IMR-90 (cell line): ENCODE results near the gene CYP17A1. TPM values are rescaled to one million over a fixed set of nuclear protein-coding genes. Genes with fewer than 3 reads are reported as not detected.

Experiments used
- ATAC-seq: fragments of 200-7000 bp; cut with Tn5 transposase; 2 replicates; pipeline ENCODE4 v1.9.1; 2020; ENCODE audit warnings: low read depth, mild to moderate bottlenecking, moderate library complexity
- BruUV-seq: library from RNA; stranded (reverse); fragments of 400-500 nt; replicated peaks from 2 replicates; lab custom pipeline; 2021; lab: Mats Ljungman, UMichigan
- CTCF ChIA-PET: fragments of 300-600 bp; formaldehyde crosslinking; extraction: SDS; loops from one replicate; lab custom pipeline; 2021; ENCODE audit warnings: antibody characterized with exemption; lab: Yijun Ruan, JAX
- POLR2A ChIA-PET: fragments of 300-600 bp; sonication (Branson Sonifier 250); formaldehyde crosslinking; loops from one replicate; lab custom pipeline; 2022; ENCODE audit warnings: antibody characterized with exemption; ENCODE audit not compliant: unreplicated experiment; lab: Charles Lee
- DNase-seq: peaks from one replicate; pipeline ENCODE4 v3.0.0; 2013
- H2AFZ ChIP-seq: replicated peaks from 2 replicates; pipeline ENCODE3; 2013; ENCODE audit warnings: low read length, mild to moderate bottlenecking; ENCODE audit not compliant: poor library complexity
- H2AK5ac ChIP-seq: 2 replicates; pipeline ENCODE4 v1.6.1; 2013; ENCODE audit warnings: low read depth, low read length, inconsistent platforms
- H2AK9ac ChIP-seq: replicated peaks from 2 replicates; pipeline ENCODE3; 2013; ENCODE audit warnings: mild to moderate bottlenecking, low read depth, low read length, moderate library complexity; ENCODE audit not compliant: poor library complexity
- H2BK120ac ChIP-seq: 2 replicates; pipeline ENCODE4 v1.6.1; 2013; ENCODE audit warnings: low read depth, low read length, inconsistent platforms
- H2BK15ac ChIP-seq: 3 replicates; pipeline ENCODE4 v1.6.1; 2013; ENCODE audit warnings: low read depth, low read length, inconsistent platforms
- H2BK20ac ChIP-seq: 2 replicates; pipeline ENCODE4 v1.6.1; 2013; ENCODE audit warnings: low read depth, mild to moderate bottlenecking, inconsistent platforms, low read length, moderate library complexity
- H2BK5ac ChIP-seq: 2 replicates; pipeline ENCODE4 v1.6.1; 2013; ENCODE audit warnings: mild to moderate bottlenecking, low read depth, low read length, inconsistent platforms; ENCODE audit not compliant: poor library complexity, severe bottlenecking
- H3K14ac ChIP-seq: replicated peaks from 2 replicates; pipeline ENCODE4 v1.6.1; 2013; ENCODE audit warnings: low read depth, low read length, inconsistent platforms
- H3K18ac ChIP-seq: 2 replicates; pipeline ENCODE4 v1.6.1; 2013; ENCODE audit warnings: low read depth, low read length, control low read depth
- H3K23ac ChIP-seq: 2 replicates; pipeline ENCODE4 v1.6.1; 2013; ENCODE audit warnings: low read depth, low read length, inconsistent platforms
- H3K27ac ChIP-seq: 2 replicates; pipeline ENCODE4 v1.5.1; 2013; ENCODE audit warnings: mild to moderate bottlenecking, control low read depth, low read length; ENCODE audit not compliant: insufficient read depth
- H3K27me3 ChIP-seq: 2 replicates; pipeline ENCODE4 v1.6.1; 2013; ENCODE audit warnings: low read length; ENCODE audit not compliant: control insufficient read depth, insufficient read depth
- H3K36me3 ChIP-seq: 2 replicates; pipeline ENCODE4 v1.6.1; 2013; ENCODE audit warnings: low read length, mixed read lengths; ENCODE audit not compliant: control insufficient read depth, insufficient read depth
- H3K4ac ChIP-seq: 2 replicates; pipeline ENCODE4 v1.6.1; 2013; ENCODE audit warnings: low read depth, low read length, inconsistent platforms
- H3K4me1 ChIP-seq: 2 replicates; pipeline ENCODE4 v1.6.1; 2013; ENCODE audit warnings: low read length, mixed read lengths; ENCODE audit not compliant: control insufficient read depth, insufficient read depth
- H3K4me2 ChIP-seq: 2 replicates; pipeline ENCODE4 v1.6.1; 2013; ENCODE audit warnings: low read depth, mild to moderate bottlenecking, control low read depth, low read length, moderate library complexity
- H3K4me3 ChIP-seq: 2 replicates; pipeline ENCODE4 v1.5.1; 2013; ENCODE audit warnings: low read depth, mild to moderate bottlenecking, control low read depth, low read length, moderate library complexity; ENCODE audit not compliant: insufficient read depth
- H3K56ac ChIP-seq: 2 replicates; pipeline ENCODE4 v1.6.1; 2013; ENCODE audit warnings: low read length, inconsistent platforms; ENCODE audit not compliant: insufficient read depth; ENCODE audit errors: extremely low read depth
- H3K79me1 ChIP-seq, 2 experiments: 2 replicates each; pipeline ENCODE4 v1.6.1; 2013; ENCODE audit warnings: low read length in 2 of 2, inconsistent platforms in 1 of 2, low read depth in 1 of 2
- H3K9ac ChIP-seq: 2 replicates; pipeline ENCODE4 v1.6.1; 2013; ENCODE audit warnings: low read depth, low read length, control low read depth
- H3K9me1 ChIP-seq: 2 replicates; pipeline ENCODE4 v1.6.1; 2013; ENCODE audit warnings: low read length, inconsistent platforms; ENCODE audit not compliant: insufficient read depth
- H3K9me3 ChIP-seq: 2 replicates; pipeline ENCODE4 v1.6.1; 2013; ENCODE audit warnings: low read length; ENCODE audit not compliant: control insufficient read depth, insufficient read depth
- H4K20me1 ChIP-seq: 2 replicates; pipeline ENCODE4 v1.6.1; 2013; ENCODE audit warnings: low read length, inconsistent platforms; ENCODE audit not compliant: insufficient read depth
- H4K5ac ChIP-seq: 2 replicates; pipeline ENCODE4 v1.6.1; 2013; ENCODE audit warnings: mild to moderate bottlenecking, low read depth, low read length, control low read depth
- H4K8ac ChIP-seq, 2 experiments: 2 replicates each; pipeline ENCODE4 v1.6.1; 2013; ENCODE audit warnings: low read depth in 2 of 2, low read length in 2 of 2, control low read depth in 1 of 2, inconsistent platforms in 1 of 2
- H4K91ac ChIP-seq: 2 replicates; pipeline ENCODE4 v1.6.1; 2013; ENCODE audit warnings: low read depth, low read length, inconsistent platforms; ENCODE audit not compliant: insufficient read depth
- BHLHE40 ChIP-seq: fragments of 150-350 bp; IDR thresholded peaks from 2 replicates; pipeline ENCODE4 v1.6.1; 2016; ENCODE audit warnings: mild to moderate bottlenecking, low read depth, low read length
- CHD1 ChIP-seq: IDR thresholded peaks from 2 replicates; pipeline ENCODE4 v1.6.1; 2012; ENCODE audit warnings: low read depth, low read length, improper control_type of control experiment
- FOS ChIP-seq: fragments of 150-350 bp; IDR thresholded peaks from 2 replicates; pipeline ENCODE4 v1.6.1; 2016; ENCODE audit warnings: low read depth, low read length
- MXI1 ChIP-seq: IDR thresholded peaks from 2 replicates; pipeline ENCODE4 v1.6.1; 2012; ENCODE audit warnings: low read depth, mild to moderate bottlenecking, low read length, moderate library complexity, borderline replicate concordance
- RAD21 ChIP-seq: IDR thresholded peaks from 2 replicates; pipeline ENCODE4 v1.6.1; 2012; ENCODE audit warnings: low read length, improper control_type of control experiment
- RCOR1 ChIP-seq: IDR thresholded peaks from 2 replicates; pipeline ENCODE4 v1.6.1; 2012; ENCODE audit warnings: mild to moderate bottlenecking, low read length, improper control_type of control experiment; ENCODE audit not compliant: insufficient replicate concordance
- WGBS, 2 experiments: methylation state at CpG; one replicate each; pipeline versions ENCODE4 v1.1.5 to v1.1.7; 2013; ENCODE audit warnings: missing lambda C conversion rate in 2 of 2; ENCODE audit not compliant: insufficient read length in 1 of 2; ENCODE audit errors: extremely low coverage in 2 of 2; 5-methylcytosine and 5-hydroxymethylcytosine counted together
- dilution Hi-C: fragments of 300-500 bp; cut with HindIII; formaldehyde crosslinking; loops from one replicate; pipeline ENCODE4 v1.14.3; 2018; ENCODE audit warnings: low sequenced_read_pairs; ENCODE audit not compliant: unreplicated experiment
- in situ Hi-C: fragments of 300-500 bp; cut with MboI; formaldehyde crosslinking; loops from 3 replicates; pipeline ENCODE4 v1.14.3; 2019; ENCODE audit warnings: low sequenced_read_pairs, inconsistent platforms, mixed read lengths
- intact Hi-C: fragments of 100-400 bp; cut with micrococcal nuclease; formaldehyde crosslinking; loops from 2 replicates; pipeline ENCODE4 v1.10.0; 2022
- polyA plus RNA-seq, 3 experiments: library from polyadenylated mRNA; depleted of rRNA; stranded (reverse); fragments of >200 nt; gene quantifications; 2 replicates each; pipeline ENCODE4 v1.2.3, GENCODE V29; 2012; ENCODE audit warnings: low replicate concordance in 1 of 3
- total RNA-seq: library from RNA; depleted of rRNA; stranded (reverse); fragments of >200 nt; gene quantifications from 2 replicates; pipeline ENCODE4 v1.2.3, GENCODE V29; 2012
- TF ChIP-seq, protein P1 (sequence below): conservative IDR thresholded peaks from 2 replicates; pipeline ENCODE4 v1.5.1; 2012; ENCODE audit warnings: mild to moderate bottlenecking, low read depth, low read length, improper control_type of control experiment
- TF ChIP-seq, protein P2 (sequence below): fragments of 150-350 bp; IDR thresholded peaks from 2 replicates; pipeline ENCODE4 v1.6.1; 2016; ENCODE audit warnings: low read depth, mild to moderate bottlenecking, low read length, moderate library complexity, borderline replicate concordance

CYP17A1 gene
- total and polyA plus RNA-seq, 2 of the 4 experiments (the other 2 are of a cell fraction), result not detected

DNA sequence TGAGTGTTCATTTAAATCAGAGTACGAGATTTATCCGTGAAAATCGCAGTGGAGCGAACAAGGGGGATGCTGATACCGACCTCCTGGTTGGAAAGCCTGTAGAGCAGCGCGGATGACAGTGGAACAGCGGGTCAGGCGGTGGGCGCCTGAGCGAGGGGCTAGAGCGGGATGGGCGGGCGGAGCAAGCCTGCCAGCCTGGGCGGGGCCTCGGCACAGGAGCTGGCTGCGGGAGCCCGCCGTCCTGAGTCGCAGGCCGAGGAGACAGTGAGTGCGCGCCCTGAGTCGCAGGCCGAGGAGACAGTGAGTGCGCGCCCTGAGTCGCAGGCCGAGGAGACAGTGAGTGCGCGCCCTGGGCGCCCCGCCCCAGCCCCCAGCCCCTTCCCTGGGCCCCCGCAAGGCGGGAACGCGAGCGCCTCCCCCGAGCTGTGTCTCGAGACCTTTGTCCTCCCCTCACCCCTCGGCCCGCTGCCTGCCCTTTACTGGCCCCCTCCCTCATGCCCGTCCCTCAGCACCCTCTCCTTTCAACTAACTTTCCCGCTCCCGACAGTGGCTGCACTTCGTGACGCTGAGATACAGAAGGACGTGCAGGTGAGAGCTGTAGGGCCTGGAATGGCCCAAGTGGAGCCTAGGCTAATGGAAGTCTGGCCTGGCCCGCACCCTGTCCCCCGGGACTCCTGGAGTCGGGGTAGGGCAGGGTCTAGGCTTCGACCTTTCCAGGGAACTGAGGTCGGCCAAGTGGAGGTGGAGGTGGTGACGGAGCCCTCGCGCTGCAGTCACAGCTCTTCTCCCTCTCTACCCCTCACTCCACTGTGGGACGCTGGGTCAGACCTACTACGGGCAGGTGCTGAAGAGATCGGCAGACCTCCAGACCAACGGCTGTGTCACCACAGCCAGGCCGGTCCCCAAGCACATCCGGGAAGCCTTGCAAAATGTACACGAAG, 32.3 kb upstream of the CYP17A1 start, which contains the start of gene AS3MT:
Gene AS3MT (plus strand): TSS at position 213 of the 941 bp plus-strand sequence. CDS start 123 bp downstream, at position 336.
- no peak within 1 kb of the TSS for H2BK15ac ChIP-seq
- WGBS, 2 experiments, result 8% methylated on average over 18 of the region's 63 CpGs; no CpG with 5 or more reads in 1 of the 2 experiments
- no peaks in the 10 kb centered on the region for H3K9me3 ChIP-seq
- no peak for DNase-seq
- peak within 1 kb of the TSS; percentile 95 for H3K4me2 ChIP-seq
- H3K36me3 ChIP-seq, result no peaks in the 10 kb centered on the region
- H2AFZ ChIP-seq, result peak within 1 kb of the TSS; percentile 93
- peak within 1 kb of the TSS; percentile 75 for H3K9ac ChIP-seq
- no peak within 1 kb of the TSS for H2BK20ac ChIP-seq
- H4K8ac ChIP-seq, result peak within 1 kb of the TSS; percentile 81 to 94
- peak within 1 kb of the TSS; percentile 46 for H3K27ac ChIP-seq
- H2BK5ac ChIP-seq, result no peak within 1 kb of the TSS
- H3K27me3 ChIP-seq, result no peaks in the 10 kb centered on the region
- dilution Hi-C loops, result no loop called here
- H3K9me1 ChIP-seq, result 0 out of 2 replicates have a peak, but pooled peaks cover 8% of the 10 kb centered on the region
- peak; percentile 95 for ATAC-seq
- no peaks in the 10 kb centered on the region for H4K20me1 ChIP-seq
- peak within 1 kb of the TSS; percentile 11; the same call in 1 of the 2 replicates for H2BK120ac ChIP-seq
- 0 out of 2 replicates have a peak within 1 kb of the TSS, but pooled peaks have one; percentile 29 for H3K23ac ChIP-seq
- intact Hi-C loops, result no loop called here
- peak within 1 kb of the TSS; percentile 49 for H4K5ac ChIP-seq
- H3K18ac ChIP-seq, result peak within 1 kb of the TSS; percentile 13; the same call in 1 of the 2 replicates
- peak within 1 kb of the TSS; percentile 56; the same call in 1 of the 2 replicates for H3K56ac ChIP-seq
- peak within 1 kb of the TSS; percentile 83 for H2AK9ac ChIP-seq
- BruUV-seq, result no TSS peak
- H3K4ac ChIP-seq, result peak within 1 kb of the TSS; percentile 49
- H4K91ac ChIP-seq, result peak within 1 kb of the TSS; percentile 63; the same call in 1 of the 2 replicates
- CTCF ChIA-PET, result no interaction called here
- peak within 1 kb of the TSS; percentile 53 for H3K14ac ChIP-seq
- POLR2A ChIA-PET, result no interaction called here
- peaks cover 0 to 8% of the 10 kb centered on the region in 2 experiments; a peak in 1 of 4 replicates for H3K79me1 ChIP-seq
- peaks cover 5% of the 10 kb centered on the region for H3K4me1 ChIP-seq
- peak within 1 kb of the TSS; percentile 55 for H3K4me3 ChIP-seq
- no peak within 1 kb of the TSS for H2AK5ac ChIP-seq
- in situ Hi-C loops, result no loop called here
- TF ChIP-seq, protein P1, sequence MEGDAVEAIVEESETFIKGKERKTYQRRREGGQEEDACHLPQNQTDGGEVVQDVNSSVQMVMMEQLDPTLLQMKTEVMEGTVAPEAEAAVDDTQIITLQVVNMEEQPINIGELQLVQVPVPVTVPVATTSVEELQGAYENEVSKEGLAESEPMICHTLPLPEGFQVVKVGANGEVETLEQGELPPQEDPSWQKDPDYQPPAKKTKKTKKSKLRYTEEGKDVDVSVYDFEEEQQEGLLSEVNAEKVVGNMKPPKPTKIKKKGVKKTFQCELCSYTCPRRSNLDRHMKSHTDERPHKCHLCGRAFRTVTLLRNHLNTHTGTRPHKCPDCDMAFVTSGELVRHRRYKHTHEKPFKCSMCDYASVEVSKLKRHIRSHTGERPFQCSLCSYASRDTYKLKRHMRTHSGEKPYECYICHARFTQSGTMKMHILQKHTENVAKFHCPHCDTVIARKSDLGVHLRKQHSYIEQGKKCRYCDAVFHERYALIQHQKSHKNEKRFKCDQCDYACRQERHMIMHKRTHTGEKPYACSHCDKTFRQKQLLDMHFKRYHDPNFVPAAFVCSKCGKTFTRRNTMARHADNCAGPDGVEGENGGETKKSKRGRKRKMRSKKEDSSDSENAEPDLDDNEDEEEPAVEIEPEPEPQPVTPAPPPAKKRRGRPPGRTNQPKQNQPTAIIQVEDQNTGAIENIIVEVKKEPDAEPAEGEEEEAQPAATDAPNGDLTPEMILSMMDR, result no peak
- no peak for TF ChIP-seq RCOR1
- TF ChIP-seq, protein P2, sequence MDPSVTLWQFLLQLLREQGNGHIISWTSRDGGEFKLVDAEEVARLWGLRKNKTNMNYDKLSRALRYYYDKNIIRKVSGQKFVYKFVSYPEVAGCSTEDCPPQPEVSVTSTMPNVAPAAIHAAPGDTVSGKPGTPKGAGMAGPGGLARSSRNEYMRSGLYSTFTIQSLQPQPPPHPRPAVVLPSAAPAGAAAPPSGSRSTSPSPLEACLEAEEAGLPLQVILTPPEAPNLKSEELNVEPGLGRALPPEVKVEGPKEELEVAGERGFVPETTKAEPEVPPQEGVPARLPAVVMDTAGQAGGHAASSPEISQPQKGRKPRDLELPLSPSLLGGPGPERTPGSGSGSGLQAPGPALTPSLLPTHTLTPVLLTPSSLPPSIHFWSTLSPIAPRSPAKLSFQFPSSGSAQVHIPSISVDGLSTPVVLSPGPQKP, result no peak
- TF ChIP-seq BHLHE40, result no peak
- no peak for TF ChIP-seq FOS
- TF ChIP-seq MXI1, result no peak
- no peak for TF ChIP-seq RAD21
- no peak for TF ChIP-seq CHD1
